ENCODE results near the gene HERC4. TPM values are rescaled to one million over a fixed set of nuclear protein-coding genes. Genes with fewer than 3 reads are reported as not detected.

The HERC4 gene
- total and polyA plus RNA-seq, 9 of the 15 experiments (the other 6 are each of a cell fraction or from before 2014, with no cell fraction given) = 12.5 to 33.5 (median 22.8) TPM

DNA sequence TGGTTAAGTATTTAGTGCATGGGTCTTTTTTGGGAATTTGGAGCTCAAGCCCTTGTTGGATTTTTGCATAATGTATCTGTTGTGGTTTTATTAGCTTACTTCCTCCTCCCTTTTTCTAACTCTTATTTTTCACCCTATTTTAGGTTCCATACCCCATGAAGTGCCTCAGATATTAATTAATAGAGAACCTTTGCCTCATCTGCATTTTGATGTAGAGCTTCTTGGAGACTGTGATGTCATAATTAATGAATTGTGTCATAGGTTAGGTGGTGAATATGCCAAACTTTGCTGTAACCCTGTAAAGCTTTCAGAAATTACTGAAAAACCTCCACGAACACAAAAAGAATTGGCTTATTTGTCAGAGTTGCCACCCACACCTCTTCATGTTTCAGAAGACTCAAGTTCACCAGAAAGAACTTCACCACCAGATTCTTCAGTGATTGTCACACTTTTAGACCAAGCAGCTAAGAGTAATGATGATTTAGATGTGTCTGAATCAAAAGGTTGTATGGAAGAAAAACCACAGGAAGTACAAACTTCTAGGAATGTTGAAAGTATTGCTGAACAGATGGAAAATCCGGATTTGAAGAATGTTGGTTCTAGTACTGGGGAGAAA, 162.6 kb downstream of the HERC4 start:
- ChIA-PET POLR2A (interaction anchor here (0.8 to 1.5 kb wide), 4 partner anchors 9 to 419 kb away, joined by 3 to 4 read pairs (median 3); partner anchors contain the start of gene HNRNPH3), CTCF (ENCODE audit: low intra/inter-chr PET ratio) (no interaction called here)
- Histone ChIP-seq H3K27me3 (ENCODE audit: control insufficient read depth in 2 of 2, insufficient read depth in 2 of 2, low read length in 2 of 2) (no peaks in the 10 kb centered on the region), H3K9me3 (replicated peaks; ENCODE audit: control insufficient read depth, insufficient read depth, low read depth, low read length) (no peaks in the 10 kb centered on the region), H3K4me3 (no peak overlapping the region), H3K9ac (ENCODE audit: insufficient read depth in 1 of 2, low read depth in 2 of 2, low read length in 2 of 2) (no peak overlapping the region), H3K36me3 (ENCODE audit: control insufficient read depth, insufficient read depth, low read length) (peaks cover 91% of the 10 kb centered on the region), H3K4me2 (ENCODE audit: insufficient read depth, low read length) (no peak overlapping the region), H3K27ac (ENCODE audit: extremely low read depth, low read depth, low read length) (no peak overlapping the region), H3K4me1 (replicated peaks in 1 of 2; ENCODE audit: control insufficient read depth in 2 of 2, insufficient read depth in 2 of 2, low read length in 2 of 2) (no peaks in the 10 kb centered on the region), H2AFZ (ENCODE audit: low read depth, low read length) (no peak overlapping the region), H4K20me1 (replicated peaks; ENCODE audit: control insufficient read depth, insufficient read depth, low read length) (no peaks in the 10 kb centered on the region), H3K79me2 (ENCODE audit: control insufficient read depth, insufficient read depth, low read length) (no peaks in the 10 kb centered on the region), H3K9me1 (ENCODE audit: control insufficient read depth, insufficient read depth, low read length) (no peaks in the 10 kb centered on the region)
- DNase-seq (ENCODE audit: extremely low read depth in 1 of 4, low spot score in 3 of 4) (no peak), ATAC-seq (no peak), FAIRE-seq (no peak)
- intact Hi-C loops (cut with micrococcal nuclease) = no loop called here
- TF ChIP-seq, protein P1, sequence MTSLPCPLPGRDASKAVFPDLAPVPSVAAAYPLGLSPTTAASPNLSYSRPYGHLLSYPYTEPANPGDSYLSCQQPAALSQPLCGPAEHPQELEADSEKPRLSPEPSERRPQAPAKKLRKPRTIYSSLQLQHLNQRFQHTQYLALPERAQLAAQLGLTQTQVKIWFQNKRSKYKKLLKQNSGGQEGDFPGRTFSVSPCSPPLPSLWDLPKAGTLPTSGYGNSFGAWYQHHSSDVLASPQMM (CRISPR knock-in tag; IDR thresholded peaks at IDR 0.05) = no peak
- TF ChIP-seq, protein P2, sequence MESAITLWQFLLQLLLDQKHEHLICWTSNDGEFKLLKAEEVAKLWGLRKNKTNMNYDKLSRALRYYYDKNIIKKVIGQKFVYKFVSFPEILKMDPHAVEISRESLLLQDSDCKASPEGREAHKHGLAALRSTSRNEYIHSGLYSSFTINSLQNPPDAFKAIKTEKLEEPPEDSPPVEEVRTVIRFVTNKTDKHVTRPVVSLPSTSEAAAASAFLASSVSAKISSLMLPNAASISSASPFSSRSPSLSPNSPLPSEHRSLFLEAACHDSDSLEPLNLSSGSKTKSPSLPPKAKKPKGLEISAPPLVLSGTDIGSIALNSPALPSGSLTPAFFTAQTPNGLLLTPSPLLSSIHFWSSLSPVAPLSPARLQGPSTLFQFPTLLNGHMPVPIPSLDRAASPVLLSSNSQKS (CRISPR knock-in tag; IDR thresholded peaks at IDR 0.05) = no peak
- TF ChIP-seq BRF1 (IDR thresholded peaks at IDR 0.05; ENCODE audit: borderline replicate concordance, extremely low read depth, insufficient read length) = no peak
- no peak for TF ChIP-seq ETV5 (CRISPR knock-in tag; IDR thresholded peaks at IDR 0.05; ENCODE audit: low read depth)
- no peak for TF ChIP-seq ZNF174 (CRISPR knock-in tag; IDR thresholded peaks at IDR 0.05)
- no peak for TF ChIP-seq XRCC5 (IDR thresholded peaks at IDR 0.05; ENCODE audit: low read depth, low read length)
- TF ChIP-seq WHSC1 (IDR thresholded peaks at IDR 0.05; ENCODE audit: low read length) = no peak
- TF ChIP-seq, protein P3, sequence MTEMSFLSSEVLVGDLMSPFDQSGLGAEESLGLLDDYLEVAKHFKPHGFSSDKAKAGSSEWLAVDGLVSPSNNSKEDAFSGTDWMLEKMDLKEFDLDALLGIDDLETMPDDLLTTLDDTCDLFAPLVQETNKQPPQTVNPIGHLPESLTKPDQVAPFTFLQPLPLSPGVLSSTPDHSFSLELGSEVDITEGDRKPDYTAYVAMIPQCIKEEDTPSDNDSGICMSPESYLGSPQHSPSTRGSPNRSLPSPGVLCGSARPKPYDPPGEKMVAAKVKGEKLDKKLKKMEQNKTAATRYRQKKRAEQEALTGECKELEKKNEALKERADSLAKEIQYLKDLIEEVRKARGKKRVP (CRISPR knock-in tag; IDR thresholded peaks at IDR 0.05) = no peak
- no peak for TF ChIP-seq MTA2 (IDR thresholded peaks at IDR 0.05; ENCODE audit: low read depth)
- no peak for TF ChIP-seq RAD51 (IDR thresholded peaks at IDR 0.05; ENCODE audit: borderline replicate concordance, low read depth)
- no peak for TF ChIP-seq PHF20 (IDR thresholded peaks at IDR 0.05; ENCODE audit: partially characterized antibody)
- TF ChIP-seq MEF2D (tag; conservative IDR thresholded peaks at IDR 0.05; ENCODE audit: low read depth) = no peak
- no peak for TF ChIP-seq XRCC4 (IDR thresholded peaks at IDR 0.05; ENCODE audit: extremely low read depth, insufficient read depth, insufficient read length)
- no peak for TF ChIP-seq PURB (CRISPR knock-in tag; IDR thresholded peaks at IDR 0.05; ENCODE audit: low read depth)
- TF ChIP-seq IFI16 (CRISPR knock-in tag; IDR thresholded peaks at IDR 0.05) = no peak
- no peak for TF ChIP-seq HDGF (IDR thresholded peaks at IDR 0.05)
- no peak for TF ChIP-seq KAT7 (CRISPR knock-in tag; IDR thresholded peaks at IDR 0.05; ENCODE audit: borderline replicate concordance)
- no peak for TF ChIP-seq KLF16 (IDR thresholded peaks at IDR 0.05)
- TF ChIP-seq, protein P4, sequence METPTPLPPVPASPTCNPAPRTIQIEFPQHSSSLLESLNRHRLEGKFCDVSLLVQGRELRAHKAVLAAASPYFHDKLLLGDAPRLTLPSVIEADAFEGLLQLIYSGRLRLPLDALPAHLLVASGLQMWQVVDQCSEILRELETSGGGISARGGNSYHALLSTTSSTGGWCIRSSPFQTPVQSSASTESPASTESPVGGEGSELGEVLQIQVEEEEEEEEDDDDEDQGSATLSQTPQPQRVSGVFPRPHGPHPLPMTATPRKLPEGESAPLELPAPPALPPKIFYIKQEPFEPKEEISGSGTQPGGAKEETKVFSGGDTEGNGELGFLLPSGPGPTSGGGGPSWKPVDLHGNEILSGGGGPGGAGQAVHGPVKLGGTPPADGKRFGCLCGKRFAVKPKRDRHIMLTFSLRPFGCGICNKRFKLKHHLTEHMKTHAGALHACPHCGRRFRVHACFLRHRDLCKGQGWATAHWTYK (CRISPR knock-in tag; IDR thresholded peaks at IDR 0.05) = no peak
- TF ChIP-seq CREM (IDR thresholded peaks at IDR 0.05; ENCODE audit: low read depth) = no peak
- WGBS (ENCODE audit: insufficient coverage, low coverage, missing lambda C conversion rate) = 93% methylated on average over 2 of the region's 2 CpGs
- in situ Hi-C loops (cut with MboI) = no loop called here
- no TSS peak for BruUV-seq (replicated peaks)
